Prostate gland (tissue), 2 donors: Measurements from ENCODE around the gene CDHR2.

Experiments
- CTCF ChIP-seq, 4 experiments: fragments of 200-600 bp in 2 of 4; fragments of 450-650 bp in 2 of 4; sonication (generic) in 2 of 4; IDR thresholded peaks; 1 replicate in 3 of 4; 2 replicates in 1 of 4; pipeline ENCODE4 v1.5.1; 2016 to 2019; ENCODE audit warnings: antibody characterized with exemption in 4 of 4, mild to moderate bottlenecking in 2 of 4, moderate library complexity in 2 of 4
- POLR2A ChIP-seq: fragments of 450-650 bp; IDR thresholded peaks from one replicate; pipeline ENCODE4 v1.6.1; 2016; ENCODE audit warnings: antibody characterized with exemption, mild to moderate bottlenecking

- TF ChIP-seq CTCF (IDR thresholded peaks at IDR 0.05) (no peak), POLR2A (no peak)
Measured at GRCh38 chr5:176531902-176532493, 17.1 kb upstream of the CDHR2 start.
